ENCODE results near the gene IFTAP. TPM values are rescaled to one million over a fixed set of nuclear protein-coding genes. Genes with fewer than 3 reads are reported as not detected.
"Not testable (repeated sequence)": the region's sequence is repeated elsewhere in the genome, so short reads cannot be mapped to it uniquely, and the experiment has no call there.

IFTAP gene
- total RNA-seq, 6 experiments from 2014 or later, result 5.2 to 11.4 (median 8.6) TPM

- Histone ChIP-seq H3K4me1 (no peaks in the 10 kb centered on the region), H3K27ac (no peak overlapping the region), H3K27me3 (no peaks in the 10 kb centered on the region), H3K36me3 (no peaks in the 10 kb centered on the region), H3K4me3 (no peak overlapping the region), H3K9me3 (no peaks in the 10 kb centered on the region)
- intact Hi-C loops (cut with DNase I), result loop anchor here in 1 of 2 donors (10.0 kb wide), 1 partner anchor 108 kb away; the partner anchor contains the start of gene RAG1
- 43% methylated on average over 5 of the region's 5 CpGs for WGBS (ENCODE audit: insufficient coverage, low coverage, low lambda C conversion rate, missing lambda C conversion rate)
- ATAC-seq, result peak; percentile 58 to 65 (median 60)
- DNase-seq, result no peak
- TF ChIP-seq CTCF (IDR thresholded peaks at IDR 0.05) (peak; percentile 74 to 87 (median 82)), POLR2A (IDR thresholded peaks at IDR 0.05) (no peak)
Observed at GRCh38 chr11:36672815-36673450, 78.6 kb downstream of the IFTAP start.

GRCh38 chr11:36679547-36679946, 85.2 kb downstream of the IFTAP start:
- WGBS (ENCODE audit: insufficient coverage, low coverage, low lambda C conversion rate, missing lambda C conversion rate), result 80% methylated on average over 6 of the region's 6 CpGs
- not testable (repeated sequence) for H3K36me3 ChIP-seq, H3K9me3 ChIP-seq, H3K4me1 ChIP-seq, H3K27me3 ChIP-seq, ATAC-seq, H3K27ac ChIP-seq, H3K4me3 ChIP-seq, DNase-seq
- intact Hi-C loops (cut with DNase I), result loop anchor here in 1 of 2 donors (10.0 kb wide), 1 partner anchor 115 kb away; the partner anchor contains the start of gene RAG1

- Histone ChIP-seq H3K36me3 (no peaks in the 10 kb centered on the region), H3K4me1 (no peaks in the 10 kb centered on the region), H3K27me3 (no peaks in the 10 kb centered on the region), H3K4me3 (no peak overlapping the region), H3K9me3 (no peaks in the 10 kb centered on the region), H3K27ac (no peak overlapping the region)
- no peak for ATAC-seq
- TF ChIP-seq CTCF (IDR thresholded peaks at IDR 0.05), result no peak
- no peak for TF ChIP-seq POLR2A (IDR thresholded peaks at IDR 0.05)
- 77% methylated on average over 1 of the region's 1 CpG for WGBS (ENCODE audit: insufficient coverage, low coverage, low lambda C conversion rate, missing lambda C conversion rate)
- no peak for DNase-seq
- intact Hi-C loops (cut with DNase I), result no loop called here
Observed at GRCh38 chr11:36683818-36684217, 89.5 kb downstream of the IFTAP start.

- TF ChIP-seq CTCF (IDR thresholded peaks at IDR 0.05) (no peak), POLR2A (IDR thresholded peaks at IDR 0.05) (no peak)
- no peaks in the 10 kb centered on the region for H3K36me3 ChIP-seq
- 49% methylated on average over 12 of the region's 12 CpGs for WGBS (ENCODE audit: insufficient coverage, low coverage, low lambda C conversion rate, missing lambda C conversion rate)
Observed at GRCh38 chr11:36684840-36685801, 90.8 kb downstream of the IFTAP start.

GRCh38 chr11:36688132-36688531, 93.8 kb downstream of the IFTAP start:
- ATAC-seq (no peak), DNase-seq (no peak)
- intact Hi-C loops (cut with DNase I), result no loop called here
- no peak for TF ChIP-seq POLR2A (IDR thresholded peaks at IDR 0.05)
- TF ChIP-seq CTCF (IDR thresholded peaks at IDR 0.05), result no peak
- H3K4me1 ChIP-seq, result no peaks in the 10 kb centered on the region
- no peaks in the 10 kb centered on the region for H3K36me3 ChIP-seq
- no peak overlapping the region for H3K4me3 ChIP-seq
- WGBS (ENCODE audit: insufficient coverage, low coverage, low lambda C conversion rate, missing lambda C conversion rate), result 36% methylated on average over 2 of the region's 2 CpGs
- no peak overlapping the region for H3K27ac ChIP-seq
- H3K27me3 ChIP-seq, result no peaks in the 10 kb centered on the region
- H3K9me3 ChIP-seq, result no peaks in the 10 kb centered on the region

More at GRCh38 chr11:36684840-36685801, 90.8 kb downstream of the IFTAP start:
- no peaks in the 10 kb centered on the region for H3K27me3 ChIP-seq
- no peak overlapping the region for H3K27ac ChIP-seq
- DNase-seq (no peak), ATAC-seq (no peak)
- intact Hi-C loops (cut with DNase I), result no loop called here
- no peaks in the 10 kb centered on the region for H3K4me1 ChIP-seq
- no peaks in the 10 kb centered on the region for H3K9me3 ChIP-seq
- no peak overlapping the region for H3K4me3 ChIP-seq
